SJCRH30 (cell line): ENCODE data around the gene GABBR2. TPM values are rescaled to one million over a fixed set of nuclear protein-coding genes. Genes with fewer than 3 reads are reported as not detected.

ENCODE experiments used
- DNase-seq, 2 experiments: peaks; one replicate each; pipeline ENCODE4 v3.0.0-alpha.2; 2015 to 2020
- H3K27ac ChIP-seq: fragments of 250-450 bp; sonication (Bioruptor Pico); 2 replicates; pipeline ENCODE4 v1.5.1; 2020; ENCODE audit warnings: mild to moderate bottlenecking, moderate library complexity
- H3K27me3 ChIP-seq: fragments of 250-450 bp; sonication (Bioruptor Pico); 2 replicates; pipeline ENCODE4 v1.5.1; 2020; ENCODE audit warnings: mild to moderate bottlenecking, moderate library complexity
- H3K36me3 ChIP-seq: fragments of 250-450 bp; sonication (Bioruptor Pico); 2 replicates; pipeline ENCODE4 v1.5.1; 2020; ENCODE audit warnings: mild to moderate bottlenecking, moderate library complexity
- H3K4me1 ChIP-seq: fragments of 250-450 bp; sonication (Bioruptor Pico); 2 replicates; pipeline ENCODE4 v1.5.1; 2020; ENCODE audit warnings: mild to moderate bottlenecking, moderate library complexity
- H3K4me3 ChIP-seq: fragments of 250-450 bp; sonication (Bioruptor Pico); 2 replicates; pipeline ENCODE4 v1.5.1; 2020; ENCODE audit warnings: mild to moderate bottlenecking, moderate library complexity
- H3K9me3 ChIP-seq: fragments of 250-450 bp; sonication (Bioruptor Pico); replicated peaks from 2 replicates; pipeline ENCODE4 v1.5.1; 2020; ENCODE audit warnings: mild to moderate bottlenecking, moderate library complexity
- total RNA-seq: library from RNA; depleted of rRNA; stranded (reverse); fragments of >200 nt; shearing (Covaris generic); gene quantifications from 2 replicates; pipeline ENCODE4 v1.2.3, GENCODE V29; 2014

The GABBR2 gene
- total RNA-seq, 1 experiment from 2014 or later, result not detected

GRCh38 chr9:98260635-98261034 lies 448.1 kb downstream of the GABBR2 start:
- no peaks in the 10 kb centered on the region for H3K9me3 ChIP-seq
- no peaks in the 10 kb centered on the region for H3K36me3 ChIP-seq
- H3K27me3 ChIP-seq, result no peaks in the 10 kb centered on the region
- H3K4me3 ChIP-seq, result no peak overlapping the region
- H3K4me1 ChIP-seq, result peaks cover 22% of the 10 kb centered on the region
- H3K27ac ChIP-seq, result no peak overlapping the region
- no peak for DNase-seq

- no peaks in the 10 kb centered on the region for H3K27me3 ChIP-seq
These were observed 448.9 kb downstream of the GABBR2 start for GRCh38 chr9:98259791-98260190.

GRCh38 chr9:98256756-98257155 lies 452.0 kb downstream of the GABBR2 start:
- no peaks in the 10 kb centered on the region for H3K27me3 ChIP-seq
- no peaks in the 10 kb centered on the region for H3K36me3 ChIP-seq
- no peaks in the 10 kb centered on the region for H3K9me3 ChIP-seq
- peak overlapping the region; percentile 84 for H3K27ac ChIP-seq
- peaks cover 7% of the 10 kb centered on the region; the same call in 1 of the 2 replicates for H3K4me1 ChIP-seq
- peak overlapping the region; percentile 64 for H3K4me3 ChIP-seq
- DNase-seq, result peak; percentile 25 to 43

More at GRCh38 chr9:98259791-98260190, 448.9 kb downstream of the GABBR2 start:
- no peak overlapping the region for H3K4me3 ChIP-seq
- H3K36me3 ChIP-seq, result no peaks in the 10 kb centered on the region
- DNase-seq, result no peak
- H3K4me1 ChIP-seq, result peaks cover 22% of the 10 kb centered on the region
- H3K27ac ChIP-seq, result no peak overlapping the region
- H3K9me3 ChIP-seq, result no peaks in the 10 kb centered on the region

GRCh38 chr9:98255578-98256296 lies 453.0 kb downstream of the GABBR2 start, which contains the start of gene TBC1D2:
Gene TBC1D2, minus strand, starts transcription at chr9:98255649. Its CDS starts 108 bp downstream, at chr9:98255541.
- peak; percentile 94 to 96 for DNase-seq
- peak within 1 kb of the TSS; percentile 84 for H3K27ac ChIP-seq
- H3K36me3 ChIP-seq, result no peaks in the 10 kb centered on the region
- peak within 1 kb of the TSS; percentile 64 for H3K4me3 ChIP-seq
- H3K9me3 ChIP-seq, result no peaks in the 10 kb centered on the region
- H3K4me1 ChIP-seq, result peaks cover 7% of the 10 kb centered on the region; the same call in 1 of the 2 replicates
- H3K27me3 ChIP-seq, result no peaks in the 10 kb centered on the region

GRCh38 chr9:98255061-98255577 lies 453.6 kb downstream of the GABBR2 start:
- DNase-seq, result no peak
- H3K27ac ChIP-seq, result peak overlapping the region; percentile 84; the same call in 1 of the 2 replicates
- no peaks in the 10 kb centered on the region for H3K27me3 ChIP-seq

GRCh38 chr9:98254228-98255060 lies 454.3 kb downstream of the GABBR2 start:
- peaks cover 7% of the 10 kb centered on the region; the same call in 1 of the 2 replicates for H3K4me1 ChIP-seq

More at GRCh38 chr9:98255061-98255577, 453.6 kb downstream of the GABBR2 start:
- Histone ChIP-seq H3K4me3 (peak overlapping the region; percentile 64), H3K4me1 (peaks cover 7% of the 10 kb centered on the region; the same call in 1 of the 2 replicates), H3K9me3 (no peaks in the 10 kb centered on the region), H3K36me3 (no peaks in the 10 kb centered on the region)

GRCh38 chr9:98253565-98253964 lies 455.2 kb downstream of the GABBR2 start:
- no peaks in the 10 kb centered on the region for H3K9me3 ChIP-seq
- H3K27me3 ChIP-seq, result no peaks in the 10 kb centered on the region
- H3K27ac ChIP-seq, result no peak overlapping the region
- no peaks in the 10 kb centered on the region for H3K36me3 ChIP-seq
- peaks cover 7% of the 10 kb centered on the region; the same call in 1 of the 2 replicates for H3K4me1 ChIP-seq
- no peak overlapping the region for H3K4me3 ChIP-seq
- DNase-seq, result no peak

More at GRCh38 chr9:98254228-98255060, 454.3 kb downstream of the GABBR2 start:
- Histone ChIP-seq H3K36me3 (no peaks in the 10 kb centered on the region), H3K27ac (no peak overlapping the region), H3K27me3 (no peaks in the 10 kb centered on the region), H3K4me3 (peak overlapping the region; percentile 64), H3K9me3 (no peaks in the 10 kb centered on the region)
- DNase-seq, result no peak

GRCh38 chr9:98251551-98251950 lies 457.2 kb downstream of the GABBR2 start:
- Histone ChIP-seq H3K9me3 (no peaks in the 10 kb centered on the region), H3K4me1 (no peaks in the 10 kb centered on the region), H3K27ac (no peak overlapping the region), H3K36me3 (no peaks in the 10 kb centered on the region), H3K27me3 (no peaks in the 10 kb centered on the region), H3K4me3 (no peak overlapping the region)
- no peak for DNase-seq

- H3K4me1 ChIP-seq, result no peaks in the 10 kb centered on the region
These were observed 459.0 kb downstream of the GABBR2 start for GRCh38 chr9:98249771-98250170.

GRCh38 chr9:98248737-98249474 lies 459.8 kb downstream of the GABBR2 start:
- no peaks in the 10 kb centered on the region for H3K27me3 ChIP-seq
- no peak overlapping the region for H3K27ac ChIP-seq
- H3K4me3 ChIP-seq, result no peak overlapping the region
- no peaks in the 10 kb centered on the region for H3K9me3 ChIP-seq
- no peaks in the 10 kb centered on the region for H3K36me3 ChIP-seq
- H3K4me1 ChIP-seq, result no peaks in the 10 kb centered on the region
- no peak for DNase-seq

More at GRCh38 chr9:98249771-98250170, 459.0 kb downstream of the GABBR2 start:
- no peaks in the 10 kb centered on the region for H3K9me3 ChIP-seq
- no peak overlapping the region for H3K27ac ChIP-seq
- no peak for DNase-seq
- no peaks in the 10 kb centered on the region for H3K36me3 ChIP-seq
- H3K27me3 ChIP-seq, result no peaks in the 10 kb centered on the region
- H3K4me3 ChIP-seq, result no peak overlapping the region

- H3K27me3 ChIP-seq, result no peaks in the 10 kb centered on the region
- no peak for DNase-seq
- no peaks in the 10 kb centered on the region for H3K9me3 ChIP-seq
- H3K4me1 ChIP-seq, result no peaks in the 10 kb centered on the region
- H3K27ac ChIP-seq, result no peak overlapping the region
- no peaks in the 10 kb centered on the region for H3K36me3 ChIP-seq
- no peak overlapping the region for H3K4me3 ChIP-seq
These were observed 460.7 kb downstream of the GABBR2 start for GRCh38 chr9:98247831-98248657.

GRCh38 chr9:98242426-98242825 lies 466.3 kb downstream of the GABBR2 start:
- H3K4me1 ChIP-seq, result no peaks in the 10 kb centered on the region
- H3K9me3 ChIP-seq, result no peaks in the 10 kb centered on the region
- H3K4me3 ChIP-seq, result no peak overlapping the region
- no peaks in the 10 kb centered on the region for H3K36me3 ChIP-seq
- no peaks in the 10 kb centered on the region for H3K27me3 ChIP-seq
- DNase-seq, result no peak
- no peak overlapping the region for H3K27ac ChIP-seq

GRCh38 chr9:98241357-98242300 lies 467.1 kb downstream of the GABBR2 start:
- no peaks in the 10 kb centered on the region for H3K27me3 ChIP-seq
- H3K4me3 ChIP-seq, result no peak overlapping the region
- no peaks in the 10 kb centered on the region for H3K36me3 ChIP-seq
- no peaks in the 10 kb centered on the region for H3K4me1 ChIP-seq
- DNase-seq, result no peak
- H3K9me3 ChIP-seq, result no peaks in the 10 kb centered on the region
- no peak overlapping the region for H3K27ac ChIP-seq
